NB4 (cell line): ENCODE data around the gene TCF12.

Source experiments
- CTCF ChIP-seq: IDR thresholded peaks from one replicate; pipeline ENCODE4 v1.5.1; 2012; ENCODE audit warnings: low read depth, low read length
- MAX ChIP-seq: IDR thresholded peaks from 2 replicates; pipeline ENCODE4 v1.6.1; 2011; ENCODE audit warnings: low read depth, low read length
- MYC ChIP-seq: IDR thresholded peaks from 2 replicates; pipeline ENCODE4 v1.6.1; 2011; ENCODE audit warnings: low read depth, low read length
- POLR2A ChIP-seq: IDR thresholded peaks from 2 replicates; pipeline ENCODE4 v1.6.1; 2011; ENCODE audit warnings: mild to moderate bottlenecking; ENCODE audit not compliant: insufficient read length; ENCODE audit errors: extremely low read depth

- TF ChIP-seq CTCF (no peak), POLR2A (no peak), MAX (no peak), MYC (no peak)
These were observed 180.5 kb downstream of the TCF12 start for GRCh38 chr15:57098896-57099295.
